ENCODE results near the gene SLC40A1.

Gene SLC40A1

GRCh38 chr2:189580658-189581353 is at the start of gene SLC40A1:
Gene SLC40A1 (minus strand): TSS chr2:189580786. CDS start chr2:189580460, 326 bp downstream.
- peaks cover 36% of the 10 kb centered on the region for H3K27me3 Mint-ChIP-seq (ENCODE audit: low read depth, poor library complexity)

GRCh38 chr2:189629531-189630453 is 49.2 kb upstream of the SLC40A1 start:
- Mint-ChIP-seq H3K4me3 (no peak overlapping the region), H3K36me3 (ENCODE audit: low read depth) (no peaks in the 10 kb centered on the region), H3K27ac (peak overlapping the region; percentile 93), H3K27me3 (ENCODE audit: low read depth, poor library complexity) (no peaks in the 10 kb centered on the region), H3K9me3 (no peaks in the 10 kb centered on the region), H3K4me1 (peaks cover 19% of the 10 kb centered on the region)
- no peak for DNase-seq
- no peak for TF ChIP-seq CTCF (IDR thresholded peaks at IDR 0.05)

More at GRCh38 chr2:189580658-189581353, at the start of gene SLC40A1:
- TF ChIP-seq CTCF (IDR thresholded peaks at IDR 0.05) = no peak
- H3K27ac Mint-ChIP-seq = peak within 1 kb of the TSS; percentile 36
- H3K4me1 Mint-ChIP-seq = peaks cover 30% of the 10 kb centered on the region
- peaks cover 5% of the 10 kb centered on the region for H3K36me3 Mint-ChIP-seq (ENCODE audit: low read depth)
- no peaks in the 10 kb centered on the region for H3K9me3 Mint-ChIP-seq
- peak; percentile 86 for DNase-seq
- H3K4me3 Mint-ChIP-seq = peak within 1 kb of the TSS; percentile 93

- DNase-seq = no peak
- Mint-ChIP-seq H3K9me3 (no peaks in the 10 kb centered on the region), H3K4me3 (no peak overlapping the region), H3K36me3 (ENCODE audit: low read depth) (no peaks in the 10 kb centered on the region), H3K4me1 (peaks cover 25% of the 10 kb centered on the region), H3K27me3 (ENCODE audit: low read depth, poor library complexity) (no peaks in the 10 kb centered on the region), H3K27ac (no peak overlapping the region)
- no peak for TF ChIP-seq CTCF (IDR thresholded peaks at IDR 0.05)
Observed at GRCh38 chr2:189628817-189629530, 48.4 kb upstream of the SLC40A1 start.

GRCh38 chr2:189627789-189628188 is 47.2 kb upstream of the SLC40A1 start:
- H3K4me3 Mint-ChIP-seq = no peak overlapping the region
- H3K27me3 Mint-ChIP-seq (ENCODE audit: low read depth, poor library complexity) = no peaks in the 10 kb centered on the region
- H3K9me3 Mint-ChIP-seq = no peaks in the 10 kb centered on the region
- no peak overlapping the region for H3K27ac Mint-ChIP-seq
- no peak for TF ChIP-seq CTCF (IDR thresholded peaks at IDR 0.05)
- peaks cover 25% of the 10 kb centered on the region for H3K4me1 Mint-ChIP-seq
- H3K36me3 Mint-ChIP-seq (ENCODE audit: low read depth) = no peaks in the 10 kb centered on the region
- DNase-seq = no peak

- no peak for DNase-seq
- peaks cover 21% of the 10 kb centered on the region for H3K4me1 Mint-ChIP-seq
- H3K4me3 Mint-ChIP-seq = no peak overlapping the region
- no peaks in the 10 kb centered on the region for H3K9me3 Mint-ChIP-seq
- H3K27me3 Mint-ChIP-seq (ENCODE audit: low read depth, poor library complexity) = no peaks in the 10 kb centered on the region
- no peaks in the 10 kb centered on the region for H3K36me3 Mint-ChIP-seq (ENCODE audit: low read depth)
- no peak overlapping the region for H3K27ac Mint-ChIP-seq
- no peak for TF ChIP-seq CTCF (IDR thresholded peaks at IDR 0.05)
Observed at GRCh38 chr2:189625636-189626035, 45.0 kb upstream of the SLC40A1 start.

Data from nephron progenitor cell (in vitro differentiated cells).